HG03432 (cell line): Measurements from ENCODE around the gene SPO11.
"Not testable (repeated sequence)": the region's sequence is repeated elsewhere in the genome, so short reads cannot be mapped to it uniquely, and the experiment has no call there.

Experiments used
- ATAC-seq: cut with Tn5 transposase; IDR thresholded peaks from one replicate; pipeline ENCODE4 v1.9.1; 2021; ENCODE audit warnings: mild to moderate bottlenecking, moderate library complexity; ENCODE audit not compliant: unreplicated experiment

The SPO11 gene

DNA sequence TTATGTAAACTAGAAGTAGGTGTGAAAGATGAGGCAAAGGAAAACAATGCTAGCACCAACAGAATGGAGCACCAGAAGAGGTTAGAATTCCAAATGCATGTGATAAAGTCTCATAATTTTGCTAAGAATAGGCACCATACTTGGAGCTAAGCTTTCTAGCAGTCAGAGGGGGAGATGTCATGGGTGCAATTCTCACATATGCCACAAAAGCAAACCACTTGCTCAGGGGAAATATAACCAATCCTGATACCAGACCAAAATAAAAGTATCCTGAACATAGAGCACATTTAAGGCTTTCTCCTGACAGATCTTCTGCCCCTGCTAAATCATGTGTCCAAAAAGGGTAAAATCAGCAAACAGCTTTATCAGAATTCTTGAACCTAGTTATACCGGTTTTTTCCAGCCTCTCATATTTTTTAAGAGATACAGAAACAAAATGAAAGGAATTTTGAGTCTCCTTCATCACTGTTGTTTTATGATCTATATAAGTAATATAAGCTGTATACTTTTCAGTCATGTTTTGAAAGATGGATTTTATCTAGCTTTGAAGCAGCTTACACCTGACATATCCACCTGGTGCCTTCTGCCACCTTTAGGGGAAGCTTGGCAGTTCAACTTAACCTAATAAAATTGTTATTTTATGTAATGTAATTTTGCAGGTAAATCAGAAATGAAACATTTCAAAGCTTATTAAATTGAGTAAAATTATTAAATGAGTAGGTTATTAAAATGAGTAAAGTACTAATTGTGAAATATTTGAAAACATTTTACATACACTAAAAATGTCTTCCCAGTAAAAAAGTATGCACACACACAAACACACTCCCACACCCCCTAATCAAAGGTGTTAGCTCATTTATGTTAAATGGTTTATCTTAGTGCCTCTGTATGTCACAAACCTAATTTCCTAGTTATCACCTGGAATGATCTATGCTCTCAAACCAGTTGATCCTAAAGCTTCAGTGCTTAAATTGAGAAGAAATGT, 2.8 kb downstream of the SPO11 start:
- no peak for ATAC-seq

DNA sequence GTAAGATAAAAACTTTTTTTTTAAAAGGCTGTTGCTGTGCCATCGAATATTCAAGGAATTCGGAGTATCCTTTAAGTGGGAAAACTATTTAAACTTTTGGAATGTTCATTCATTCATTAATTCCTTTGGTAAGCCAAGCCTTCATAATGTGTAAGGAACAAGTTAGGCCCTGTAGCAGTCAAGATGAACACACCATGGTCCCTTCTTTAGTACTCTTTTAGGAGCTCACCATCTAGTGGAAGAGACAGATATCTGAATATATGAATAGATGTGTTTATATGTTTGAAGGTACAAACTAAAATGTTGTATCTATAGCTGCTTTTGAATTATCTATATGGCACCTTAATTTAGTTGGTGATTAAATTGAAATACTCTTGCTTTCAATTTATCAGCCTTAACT, 5.8 kb downstream of the SPO11 start:
- no peak for ATAC-seq

DNA sequence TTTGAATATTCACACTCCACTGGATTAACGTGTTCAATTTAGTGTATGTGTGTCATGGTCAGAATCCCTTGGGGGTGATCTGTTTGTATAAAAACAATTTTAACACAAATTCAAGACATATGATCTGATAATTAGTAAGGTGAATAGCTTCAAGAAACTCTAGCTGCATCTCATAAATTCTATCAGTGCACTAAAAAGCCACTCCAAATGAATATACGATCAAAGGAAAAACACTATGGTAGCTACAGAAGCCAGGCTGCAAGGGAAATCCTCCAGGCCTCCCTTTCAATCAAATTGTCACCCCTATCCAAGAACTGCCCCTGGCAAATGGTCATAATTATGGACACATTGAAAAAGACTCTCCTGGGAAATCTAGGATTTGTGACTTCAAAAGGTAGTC, 12.1 kb downstream of the SPO11 start:
- ATAC-seq: no peak

DNA sequence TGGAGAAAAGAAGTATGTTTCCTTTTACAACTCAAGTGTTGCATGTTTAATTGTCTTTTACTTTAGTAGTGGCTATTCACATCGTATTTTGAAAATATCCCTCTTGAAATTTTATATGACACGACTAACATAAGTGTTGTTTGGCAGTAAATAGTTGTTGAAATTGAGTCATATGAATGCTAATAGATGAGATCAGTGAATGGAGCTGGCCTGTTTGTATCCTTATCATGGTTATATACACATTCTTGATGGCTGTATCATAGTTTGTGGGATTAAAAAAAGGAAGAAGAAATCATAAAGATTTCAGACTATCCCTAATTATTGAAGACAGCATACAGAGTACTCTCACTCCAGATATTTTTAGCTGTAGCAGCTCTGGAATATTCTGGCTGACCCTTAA, 13.2 kb downstream of the SPO11 start:
- ATAC-seq: no peak

DNA sequence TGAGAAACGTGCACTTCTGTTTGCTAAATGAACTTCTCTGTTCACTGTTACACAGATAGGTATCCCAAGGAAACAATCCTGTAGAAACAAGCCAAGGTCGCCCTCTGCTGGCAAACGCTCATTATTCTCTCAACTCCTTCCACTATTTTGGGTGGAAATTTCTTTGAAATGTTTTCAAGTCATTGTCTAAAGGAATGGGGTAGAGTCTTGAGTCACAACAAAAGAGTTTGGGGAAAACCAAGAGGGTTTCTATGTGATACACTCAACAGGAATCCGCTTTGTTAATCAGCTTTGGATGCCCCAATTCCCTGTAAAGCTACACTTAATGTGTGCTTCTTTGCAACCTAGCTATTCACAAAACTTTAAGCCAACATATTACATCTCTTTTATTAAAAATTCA, 16.9 kb downstream of the SPO11 start:
- peak; percentile 41 for ATAC-seq

DNA sequence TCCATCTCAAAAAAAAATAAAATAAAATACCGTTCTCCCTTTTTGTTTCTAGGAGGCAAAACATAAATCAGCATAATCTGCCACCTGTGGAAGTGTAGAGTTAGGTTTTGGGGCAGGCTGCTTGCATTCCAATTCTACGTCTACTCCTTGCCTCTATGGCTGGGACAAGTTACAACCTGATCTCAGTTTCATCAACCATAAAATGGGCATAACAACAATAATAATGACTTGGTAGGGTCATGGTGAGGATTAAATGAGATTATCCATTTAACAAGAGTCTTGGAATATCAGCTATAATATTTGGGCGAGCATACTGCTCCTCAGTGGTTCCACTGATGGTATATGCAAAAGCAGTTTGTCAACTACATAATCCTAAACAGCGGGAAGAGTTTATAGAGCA, 17.8 kb downstream of the SPO11 start:
- ATAC-seq: no peak

DNA sequence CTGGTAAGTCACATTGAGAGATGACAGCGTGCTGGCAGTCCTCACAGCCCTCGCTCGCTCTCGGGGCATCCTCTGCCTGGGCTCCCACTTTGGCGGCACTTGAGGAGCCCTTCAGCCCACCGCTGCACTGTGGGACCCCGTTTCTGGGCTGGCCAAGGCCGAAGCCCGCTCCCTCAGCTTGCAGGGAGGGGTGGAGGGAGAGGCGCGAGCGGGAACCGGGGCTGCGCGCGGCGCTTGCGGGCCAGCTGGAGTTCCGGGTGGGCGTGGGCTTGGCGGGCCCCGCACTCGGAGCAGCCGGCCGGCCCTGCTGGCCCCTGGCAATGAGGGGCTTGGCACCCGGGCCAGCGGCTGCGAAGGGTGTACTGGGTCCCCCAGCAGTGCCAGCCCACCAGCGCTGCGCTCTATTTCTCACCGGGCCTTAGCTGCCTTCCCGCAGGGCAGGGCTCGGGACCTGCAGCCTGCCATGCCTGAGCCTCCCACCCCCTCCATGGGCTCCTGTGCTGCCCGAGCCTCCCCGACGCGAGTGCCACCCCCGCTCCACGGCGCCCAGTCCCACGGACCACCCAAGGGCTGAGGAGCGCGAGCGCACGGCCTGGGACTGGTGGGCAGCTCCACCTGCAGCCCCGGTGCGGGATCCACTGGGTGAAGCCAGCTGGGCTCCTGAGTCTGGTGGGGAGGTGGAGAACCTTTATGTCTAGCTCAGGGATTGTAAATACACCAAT, 18.8 kb downstream of the SPO11 start:
- ATAC-seq: not testable (repeated sequence)

DNA sequence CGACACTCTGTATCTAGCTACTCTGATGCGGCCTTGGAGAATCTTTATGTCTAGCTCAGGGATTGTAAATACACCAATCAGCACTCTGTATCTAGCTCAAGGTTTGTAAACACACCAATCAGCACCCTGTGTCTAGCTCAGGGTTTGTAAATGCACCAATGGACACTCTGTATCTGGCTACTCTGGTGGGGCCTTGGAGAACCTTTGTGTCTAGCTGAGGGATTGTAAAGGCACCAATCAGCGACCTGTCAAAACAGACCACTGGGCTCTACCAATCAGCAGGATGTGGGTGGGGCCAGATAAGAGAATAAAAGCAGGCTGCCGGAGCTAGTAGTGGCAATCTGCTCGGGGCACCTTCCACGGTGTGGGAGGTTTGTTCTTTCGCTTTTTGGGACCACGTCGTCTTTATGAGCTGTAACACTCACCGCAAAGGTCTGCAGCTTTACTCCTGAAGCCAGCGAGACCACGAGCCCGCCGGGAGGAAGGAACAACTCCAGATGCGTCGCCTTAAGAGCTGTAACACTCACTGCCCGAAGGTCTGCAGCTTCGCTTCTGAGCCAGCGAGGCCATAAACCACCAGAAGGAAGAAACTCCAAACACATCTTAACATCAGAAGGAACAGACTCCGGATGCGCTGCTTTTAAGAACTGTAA, 19.4 kb downstream of the SPO11 start:
- ATAC-seq: not testable (repeated sequence)

DNA sequence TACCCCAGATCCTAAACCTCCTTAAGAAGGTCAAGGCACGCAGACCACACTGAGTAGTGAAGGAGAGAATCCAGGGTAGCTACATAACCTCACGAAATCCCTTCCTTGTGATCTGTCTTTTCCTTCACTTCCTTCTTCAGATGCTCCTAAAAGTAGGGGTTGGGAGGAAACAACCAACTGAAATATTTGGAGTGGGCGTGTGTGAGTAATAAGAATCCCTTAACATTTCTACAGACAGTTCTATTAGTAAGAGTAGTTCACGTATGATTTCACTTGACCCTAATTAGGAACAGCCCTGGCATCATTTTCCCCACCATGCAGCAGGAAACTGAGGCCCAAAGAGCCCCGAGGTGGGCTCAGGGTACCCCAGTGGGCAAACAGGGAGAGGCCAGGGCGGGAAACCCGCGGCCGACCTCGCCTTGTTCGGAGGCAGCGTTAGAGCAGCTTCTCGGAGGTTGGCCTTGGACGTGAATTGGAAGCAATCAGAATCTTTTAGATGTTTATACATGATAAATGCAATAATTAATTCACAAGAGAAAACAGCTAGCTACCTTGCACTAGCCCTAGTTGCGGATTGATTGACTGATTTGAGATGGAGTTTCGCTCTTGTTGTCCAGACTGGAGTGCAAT, 20.6 kb downstream of the SPO11 start:
- ATAC-seq: no peak

DNA sequence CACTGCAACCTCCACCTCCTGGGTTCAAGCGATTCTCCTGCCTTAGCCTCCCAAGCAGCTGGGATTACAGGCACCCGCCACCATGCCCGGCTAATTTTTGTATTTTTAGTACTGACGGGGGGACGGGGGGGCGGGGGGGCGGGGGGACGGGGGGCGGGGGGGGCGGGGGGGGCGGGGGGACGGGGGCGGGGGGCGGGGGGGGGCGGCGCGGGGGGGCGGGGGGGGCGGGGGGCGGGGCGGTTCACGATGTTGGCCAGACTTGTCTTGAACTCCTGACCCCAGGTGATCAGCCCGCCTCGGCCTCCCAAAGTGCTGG, 21.1 kb downstream of the SPO11 start:
- not testable (repeated sequence) for ATAC-seq

DNA sequence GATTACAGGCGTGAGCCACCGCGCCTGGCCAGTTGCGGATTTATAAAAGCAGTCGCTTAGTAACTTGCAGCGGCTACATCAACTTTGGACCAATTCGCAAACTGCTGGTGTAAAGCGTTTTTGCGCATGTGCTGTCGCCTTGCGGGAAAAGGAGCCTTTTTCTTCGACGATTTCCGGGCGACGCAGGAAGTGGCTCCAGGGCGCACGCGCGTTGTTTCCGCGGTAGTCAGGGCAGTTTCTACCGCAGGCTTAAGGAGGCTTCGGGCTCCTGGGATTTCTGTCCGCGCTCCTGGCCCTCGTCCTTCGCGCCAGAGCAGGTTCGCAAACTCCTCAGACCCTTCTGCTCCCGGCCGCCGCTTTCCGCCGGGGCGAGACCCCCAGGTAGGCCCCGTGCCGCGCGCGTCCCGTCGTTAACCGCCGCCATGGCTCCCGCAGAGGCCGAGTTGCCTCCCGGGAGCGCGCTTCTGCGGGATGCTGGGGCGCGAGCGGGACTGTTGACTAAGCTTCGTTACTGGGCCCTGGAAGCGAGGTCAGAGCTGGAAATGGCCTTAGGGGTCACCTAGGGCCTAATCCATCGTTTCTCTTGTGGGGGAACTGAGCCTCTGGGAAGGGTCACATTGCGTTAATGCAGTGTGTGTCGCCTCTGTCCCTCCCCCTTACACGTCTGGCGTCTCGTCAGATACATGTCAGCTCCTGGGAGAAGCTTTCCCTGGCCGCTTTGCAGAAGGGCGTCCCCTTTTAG, 21.6 kb downstream of the SPO11 start, which contains the start of gene RAE1:
TSS of gene RAE1 (plus strand) at position 214 of the 742 bp plus-strand sequence. CDS start 2,784 bp downstream, outside the sequence.
- peak; percentile 88 for ATAC-seq

DNA sequence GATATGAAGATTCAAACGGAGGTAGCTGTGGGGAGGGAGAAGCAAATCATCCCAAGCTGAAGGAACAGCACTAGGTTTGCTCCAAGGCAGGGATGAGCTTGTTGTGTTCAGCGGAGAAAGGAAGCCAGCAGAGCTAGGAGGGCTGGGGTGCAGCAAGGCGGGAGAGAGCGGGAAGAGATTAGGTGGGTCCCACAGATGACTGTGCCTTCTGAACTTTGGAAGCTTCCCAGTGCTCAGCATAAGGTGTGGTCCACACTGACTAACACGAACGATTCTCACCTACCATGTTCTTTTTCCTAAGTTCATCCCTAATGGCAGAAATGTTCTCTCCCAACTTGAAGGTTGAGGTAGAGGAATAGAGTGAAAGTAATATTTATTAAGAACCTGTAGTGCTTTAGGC, 22.7 kb downstream of the SPO11 start:
- ATAC-seq: no peak

DNA sequence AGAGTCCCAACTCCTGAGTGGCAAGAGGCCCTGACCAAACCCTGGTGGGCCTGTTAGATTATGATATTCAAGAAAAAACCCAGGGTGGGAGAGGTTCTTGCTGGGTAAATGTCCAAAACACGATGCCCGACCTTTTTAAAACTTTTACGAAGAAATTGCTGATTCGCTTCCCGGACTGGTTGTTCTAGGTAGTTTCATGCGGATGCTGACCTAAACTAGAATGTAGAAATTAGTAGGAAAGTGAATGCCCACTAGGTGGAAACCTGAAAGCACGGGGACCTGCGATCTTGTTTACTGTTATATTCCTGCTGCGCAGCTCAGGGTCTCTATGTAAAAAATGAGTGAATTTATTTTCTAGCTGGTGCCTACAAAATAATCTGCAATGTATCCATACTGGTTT, 23.7 kb downstream of the SPO11 start:
- ATAC-seq: no peak

DNA sequence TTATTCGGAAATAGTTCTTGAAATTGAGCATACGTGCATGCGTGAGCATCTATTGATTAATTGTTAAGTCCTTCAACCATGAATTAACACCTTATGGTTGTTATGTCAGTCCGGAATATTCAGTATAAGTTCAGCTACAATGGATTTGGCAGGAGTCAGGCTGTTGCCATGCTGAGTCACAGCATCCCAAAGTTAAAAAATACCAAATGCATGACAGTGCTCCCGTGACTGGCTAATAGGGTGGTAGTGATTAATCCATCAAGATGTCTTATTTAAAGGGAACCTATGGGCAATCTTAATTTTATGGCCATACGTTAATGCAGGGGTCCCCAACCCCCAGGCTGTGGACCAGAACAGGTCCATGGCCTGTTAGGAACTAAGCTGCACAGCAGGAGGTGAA, 31.9 kb downstream of the SPO11 start:
- no peak for ATAC-seq

DNA sequence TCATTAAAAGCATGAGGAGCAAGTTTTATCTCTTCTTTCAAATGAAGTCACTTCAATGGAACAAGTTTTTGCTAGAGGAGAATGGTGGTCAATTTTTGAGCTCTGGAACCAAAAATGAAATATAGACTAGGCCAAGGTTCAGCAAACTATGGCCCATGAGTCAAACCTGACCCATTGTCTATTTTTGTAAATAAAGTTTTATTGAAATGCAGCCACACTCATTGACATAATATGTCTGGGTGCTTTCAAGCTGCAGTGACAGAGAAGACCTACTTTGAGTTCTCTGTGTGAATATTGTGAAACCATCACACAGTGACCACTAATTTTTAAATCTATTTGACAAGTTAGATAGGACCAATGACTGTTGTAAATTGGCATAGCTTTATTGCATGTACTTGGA, 34.8 kb downstream of the SPO11 start:
- no peak for ATAC-seq

DNA sequence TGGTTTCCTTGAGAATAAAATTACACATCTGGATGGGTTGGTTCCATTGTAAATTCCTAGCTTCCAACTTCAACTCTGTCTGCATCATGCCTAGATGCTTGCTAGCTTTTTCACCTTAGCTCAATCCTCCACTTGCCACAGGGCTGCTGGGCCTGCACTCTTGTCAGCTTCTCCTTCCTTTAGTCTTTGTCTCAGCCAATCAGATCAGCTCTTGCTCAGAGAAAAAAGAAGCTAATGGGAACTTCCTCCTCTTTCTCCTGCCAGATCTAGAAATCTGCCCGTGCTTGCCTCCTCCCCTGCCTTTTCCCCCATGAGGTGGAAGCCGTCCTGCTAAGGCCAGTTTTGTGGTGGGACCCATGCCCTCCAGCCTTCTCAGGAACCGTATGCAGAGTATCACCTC, 40.0 kb downstream of the SPO11 start:
- no peak for ATAC-seq

DNA sequence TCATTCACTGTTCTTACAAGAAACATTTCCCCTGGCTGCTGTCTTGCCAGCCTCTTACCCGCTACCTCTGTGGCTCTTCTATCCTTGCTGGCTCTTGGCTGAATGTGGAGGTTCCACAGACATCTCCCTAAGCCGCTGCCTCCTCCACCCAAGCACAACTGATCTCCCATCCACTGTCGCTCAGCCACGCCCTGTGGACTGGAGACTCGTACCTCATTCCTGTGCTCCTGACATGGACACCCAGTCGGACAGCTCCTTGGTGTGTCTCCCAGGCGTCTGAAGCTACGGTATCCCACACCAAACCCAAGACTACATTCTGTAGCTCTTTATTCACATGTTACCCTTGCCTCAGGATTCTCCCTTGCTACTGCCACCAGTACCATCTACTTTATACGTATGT, 40.7 kb downstream of the SPO11 start:
- ATAC-seq: no peak

DNA sequence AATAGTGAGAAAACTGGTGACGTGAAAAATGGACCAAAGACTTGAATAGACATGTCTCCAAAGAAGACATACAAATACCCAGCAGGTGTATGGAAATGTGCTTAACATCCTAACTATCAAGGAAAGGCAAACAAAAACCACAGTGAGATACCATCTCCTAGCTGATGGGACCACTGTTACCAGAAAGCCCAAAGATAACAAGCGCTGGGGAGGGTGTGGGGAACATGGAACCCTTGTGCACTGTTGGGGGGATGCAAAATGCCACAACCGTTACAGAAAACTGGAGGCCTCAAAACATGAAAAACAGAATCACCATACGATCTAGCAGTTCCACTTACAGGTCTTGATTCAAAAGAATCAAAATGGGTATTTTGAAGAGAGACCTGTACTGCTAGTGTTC, 41.8 kb downstream of the SPO11 start:
- ATAC-seq: no peak

DNA sequence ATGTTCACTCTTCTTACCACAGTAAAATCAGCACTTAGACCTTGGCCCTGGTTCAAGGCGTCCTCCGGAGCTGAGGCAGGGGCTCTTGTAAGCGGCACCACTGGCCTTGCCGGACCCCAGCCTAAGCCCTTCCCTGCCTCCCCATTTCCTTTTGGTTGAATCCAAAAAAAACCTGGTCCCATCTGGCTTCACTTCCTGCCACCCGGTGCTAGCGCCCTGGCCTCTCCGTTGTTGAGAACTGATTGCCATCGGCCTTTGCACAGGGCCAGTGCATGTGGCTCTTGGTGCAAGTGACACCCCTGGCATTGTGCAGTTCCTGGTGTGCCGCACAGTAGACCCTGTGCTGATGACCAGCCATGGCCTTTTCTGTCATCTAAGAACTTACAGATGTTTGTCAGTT, 42.6 kb downstream of the SPO11 start:
- no peak for ATAC-seq

DNA sequence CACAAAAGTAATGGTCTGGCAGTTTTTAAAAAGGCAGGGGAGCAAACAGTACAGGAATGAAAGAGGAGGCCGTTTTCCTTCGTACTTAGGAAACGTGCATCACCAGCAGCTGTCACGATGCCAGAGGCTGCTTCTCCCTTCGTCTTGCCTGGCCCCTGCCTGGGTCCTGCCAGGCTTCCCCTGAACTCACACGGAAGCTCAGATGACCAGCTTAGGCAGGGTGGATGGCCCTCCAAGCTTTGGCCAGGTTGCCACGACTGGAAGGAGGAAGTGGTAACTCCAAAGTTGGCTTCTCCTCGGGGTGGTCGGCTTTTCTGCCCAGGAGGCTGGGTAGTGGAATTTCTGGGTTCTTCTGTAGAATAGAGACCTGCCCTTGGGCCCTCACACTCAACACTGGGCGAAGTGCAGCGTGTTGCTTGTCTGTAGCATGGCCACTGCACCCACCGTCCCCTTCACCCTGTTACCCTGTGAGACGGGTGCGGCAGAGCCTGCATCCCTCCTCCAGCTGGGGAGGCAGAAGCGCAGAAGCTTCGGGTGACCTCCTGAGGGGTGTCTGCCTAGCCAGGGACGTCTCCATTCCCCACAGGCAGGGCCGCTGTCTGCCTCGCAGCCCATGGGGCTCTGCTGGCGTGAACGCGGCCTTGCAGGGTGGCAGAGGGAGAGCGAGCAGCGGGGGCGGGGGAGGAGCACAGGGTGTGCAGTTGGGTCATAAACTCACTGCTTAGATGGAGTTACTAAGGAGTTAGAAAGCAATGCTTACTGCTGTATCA, 43.2 kb downstream of the SPO11 start:
- ATAC-seq: no peak
